Cardiac muscle cell (in vitro differentiated cells and primary cell): ENCODE measurements around the gene VPS13A. TPM values are rescaled to one million over a fixed set of nuclear protein-coding genes. Genes with fewer than 3 reads are reported as not detected.
"Not testable (repeated sequence)": the region's sequence is repeated elsewhere in the genome, so short reads cannot be mapped to it uniquely, and the experiment has no call there.

ENCODE experiments used
- DNase-seq, 2 donors: peaks; one replicate each; pipeline versions ENCODE4 v3.0.0 to v3.0.0-alpha.2; 2010 to 2017; ENCODE audit warnings: low read depth in 1 of 2, low spot score in 1 of 2
- H3K27ac ChIP-seq: fragments of 200-600 bp; sonication (generic); 2 replicates; pipeline ENCODE4 v1.5.1; 2016
- H3K27me3 ChIP-seq: fragments of 200-600 bp; sonication (generic); 2 replicates; pipeline ENCODE4 v1.6.0; 2016; ENCODE audit warnings: control low read depth
- H3K36me3 ChIP-seq: fragments of 200-600 bp; sonication (generic); 2 replicates; pipeline ENCODE4 v1.5.1; 2016; ENCODE audit warnings: control low read depth
- H3K4me1 ChIP-seq: fragments of 200-600 bp; sonication (generic); 2 replicates; pipeline ENCODE4 v1.8.1; 2017; ENCODE audit warnings: low read depth, mild to moderate bottlenecking, mixed run types
- H3K4me3 ChIP-seq: fragments of 200-600 bp; sonication (generic); 2 replicates; pipeline ENCODE4 v1.5.1; 2016; ENCODE audit warnings: mild to moderate bottlenecking
- H3K9me3 ChIP-seq: fragments of 200-600 bp; sonication (generic); 2 replicates; pipeline ENCODE4 v1.5.1; 2017; ENCODE audit warnings: low read depth, mild to moderate bottlenecking, control low read depth
- polyA plus RNA-seq: library from polyadenylated mRNA; unstranded; fragments of >200 nt; fragmentation: Nextera tagmentation; extraction: Ambion mirVana; gene quantifications from 2 replicates; pipeline ENCODE4 v1.2.1, GENCODE V29; 2016
- total RNA-seq: library from RNA; depleted of rRNA; stranded (reverse); fragments of >200 nt; gene quantifications from 2 replicates; pipeline ENCODE4 v1.2.3, GENCODE V29; 2016
- TF ChIP-seq, protein P1 (sequence below): IDR thresholded peaks from 2 replicates; pipeline ENCODE4 v1.5.1; 2012; ENCODE audit warnings: low read depth, mild to moderate bottlenecking, low read length

VPS13A gene
- total and polyA plus RNA-seq, 2 experiments from 2014 or later = 10.7 to 32.3 TPM

- peaks cover 13% of the 10 kb centered on the region for H3K36me3 ChIP-seq
- H3K4me1 ChIP-seq = no peaks in the 10 kb centered on the region
- H3K9me3 ChIP-seq = no peaks in the 10 kb centered on the region
- H3K27me3 ChIP-seq = no peaks in the 10 kb centered on the region
- no peak overlapping the region for H3K27ac ChIP-seq
- TF ChIP-seq, protein P1, sequence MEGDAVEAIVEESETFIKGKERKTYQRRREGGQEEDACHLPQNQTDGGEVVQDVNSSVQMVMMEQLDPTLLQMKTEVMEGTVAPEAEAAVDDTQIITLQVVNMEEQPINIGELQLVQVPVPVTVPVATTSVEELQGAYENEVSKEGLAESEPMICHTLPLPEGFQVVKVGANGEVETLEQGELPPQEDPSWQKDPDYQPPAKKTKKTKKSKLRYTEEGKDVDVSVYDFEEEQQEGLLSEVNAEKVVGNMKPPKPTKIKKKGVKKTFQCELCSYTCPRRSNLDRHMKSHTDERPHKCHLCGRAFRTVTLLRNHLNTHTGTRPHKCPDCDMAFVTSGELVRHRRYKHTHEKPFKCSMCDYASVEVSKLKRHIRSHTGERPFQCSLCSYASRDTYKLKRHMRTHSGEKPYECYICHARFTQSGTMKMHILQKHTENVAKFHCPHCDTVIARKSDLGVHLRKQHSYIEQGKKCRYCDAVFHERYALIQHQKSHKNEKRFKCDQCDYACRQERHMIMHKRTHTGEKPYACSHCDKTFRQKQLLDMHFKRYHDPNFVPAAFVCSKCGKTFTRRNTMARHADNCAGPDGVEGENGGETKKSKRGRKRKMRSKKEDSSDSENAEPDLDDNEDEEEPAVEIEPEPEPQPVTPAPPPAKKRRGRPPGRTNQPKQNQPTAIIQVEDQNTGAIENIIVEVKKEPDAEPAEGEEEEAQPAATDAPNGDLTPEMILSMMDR = no peak
- no peak overlapping the region for H3K4me3 ChIP-seq
- no peak for DNase-seq
Observed at GRCh38 chr9:77237896-77238295, 60.6 kb downstream of the VPS13A start.

DNA sequence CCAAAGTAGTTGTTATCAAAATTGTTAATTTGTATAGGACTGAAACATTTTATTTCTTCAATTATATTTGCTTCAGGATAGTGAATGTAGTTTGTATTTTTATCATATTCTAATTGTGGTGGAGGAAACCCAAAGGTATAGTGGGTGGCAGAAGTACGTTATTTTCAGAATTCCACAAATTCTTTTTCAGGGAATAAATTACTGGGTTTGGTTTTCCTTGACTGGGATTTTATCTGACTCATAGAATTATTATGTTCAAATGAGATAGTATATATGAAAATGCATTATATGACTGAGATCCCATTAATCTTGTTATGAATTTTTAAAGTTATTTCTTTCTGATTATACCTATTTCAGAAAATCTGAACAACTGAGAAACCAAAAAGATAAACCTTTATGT is 73.7 kb downstream of the VPS13A start:
- Histone ChIP-seq H3K27ac (no peak overlapping the region), H3K36me3 (peaks cover 3% of the 10 kb centered on the region), H3K27me3 (no peaks in the 10 kb centered on the region), H3K4me1 (no peaks in the 10 kb centered on the region), H3K4me3 (no peak overlapping the region), H3K9me3 (no peaks in the 10 kb centered on the region)
- TF ChIP-seq, protein P1 = no peak
- no peak for DNase-seq

GRCh38 chr9:77257275-77257674 is 79.9 kb downstream of the VPS13A start:
- peaks cover 12% of the 10 kb centered on the region for H3K36me3 ChIP-seq
- no peaks in the 10 kb centered on the region for H3K27me3 ChIP-seq
- no peak overlapping the region for H3K27ac ChIP-seq
- H3K4me1 ChIP-seq = no peaks in the 10 kb centered on the region
- DNase-seq = no peak
- H3K9me3 ChIP-seq = no peaks in the 10 kb centered on the region
- H3K4me3 ChIP-seq = no peak overlapping the region
- TF ChIP-seq, protein P1 = no peak

GRCh38 chr9:77261605-77262004 is 84.3 kb downstream of the VPS13A start:
- Histone ChIP-seq H3K27ac (no peak overlapping the region), H3K4me1 (no peaks in the 10 kb centered on the region), H3K36me3 (peaks cover 12% of the 10 kb centered on the region), H3K4me3 (no peak overlapping the region), H3K9me3 (no peaks in the 10 kb centered on the region), H3K27me3 (no peaks in the 10 kb centered on the region)
- no peak for DNase-seq
- TF ChIP-seq, protein P1 = no peak

GRCh38 chr9:77267762-77268161 is 90.4 kb downstream of the VPS13A start:
- not testable (repeated sequence) for H3K27ac ChIP-seq, H3K36me3 ChIP-seq, H3K9me3 ChIP-seq, DNase-seq, H3K4me3 ChIP-seq, H3K27me3 ChIP-seq, H3K4me1 ChIP-seq

DNA sequence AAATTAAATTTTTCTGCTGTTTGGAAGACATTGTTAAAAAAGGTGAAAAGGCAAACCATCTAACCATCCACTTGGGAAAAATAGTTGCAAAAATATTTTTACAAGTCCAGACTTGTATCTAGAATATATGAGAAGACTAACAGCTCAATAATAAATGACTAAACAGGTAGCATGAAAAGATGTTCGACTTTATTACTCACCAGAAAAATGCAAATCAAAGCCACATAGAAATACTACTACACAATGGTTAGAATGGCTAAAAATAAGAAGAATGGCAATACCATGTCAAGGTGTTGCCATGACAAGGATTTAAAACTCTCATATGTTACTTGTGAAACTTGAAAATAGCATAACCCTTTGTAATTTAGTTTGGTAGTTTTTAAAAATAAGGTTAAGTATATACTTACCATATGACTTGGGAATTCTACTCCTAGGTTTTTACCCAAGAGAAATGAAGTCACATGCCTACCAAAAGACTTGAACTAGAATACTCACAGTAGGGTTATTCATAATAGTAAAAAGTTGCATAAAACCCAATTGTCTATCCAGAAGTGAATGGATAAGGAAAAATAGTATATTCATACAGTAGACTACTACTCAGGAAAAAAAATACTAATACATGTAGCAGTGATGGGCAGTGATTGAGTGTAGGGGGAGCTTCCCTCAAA is 93.8 kb downstream of the VPS13A start:
- Histone ChIP-seq H3K27ac (no peak overlapping the region), H3K36me3 (peaks cover 5% of the 10 kb centered on the region), H3K27me3 (no peaks in the 10 kb centered on the region), H3K9me3 (no peaks in the 10 kb centered on the region), H3K4me3 (no peak overlapping the region), H3K4me1 (no peaks in the 10 kb centered on the region)
- DNase-seq = no peak
- TF ChIP-seq, protein P1 = no peak
